Panc1 (cell line): Measurements from ENCODE around the gene SETD7. TPM values are rescaled to one million over a fixed set of nuclear protein-coding genes. Genes with fewer than 3 reads are reported as not detected.

Source experiments
- ATAC-seq: fragments of 200-7000 bp; cut with Tn5 transposase; 2 replicates; pipeline ENCODE4 v1.9.1; 2020; ENCODE audit warnings: mild to moderate bottlenecking, moderate library complexity
- BruUV-seq: library from RNA; stranded (reverse); fragments of 400-500 nt; replicated peaks from 2 replicates; lab custom pipeline; 2021; lab: Mats Ljungman, UMichigan
- CTCF ChIA-PET: fragments of 300-600 bp; sonication (Branson Sonifier 250); formaldehyde crosslinking; loops from one replicate; lab custom pipeline; 2022; ENCODE audit warnings: antibody characterized with exemption; lab: Charles Lee
- POLR2A ChIA-PET: fragments of 300-600 bp; sonication (Branson Sonifier 250); formaldehyde crosslinking; loops from one replicate; lab custom pipeline; 2022; ENCODE audit warnings: antibody characterized with exemption; lab: Charles Lee
- DNase-seq: peaks from one replicate; pipeline ENCODE4 v3.0.0-alpha.2; 2010; ENCODE audit warnings: low read depth, low spot score
- H3K27ac ChIP-seq: 2 replicates; pipeline ENCODE4 v1.5.1; 2011; ENCODE audit warnings: mild to moderate bottlenecking, low read length, inconsistent platforms
- H3K27me3 ChIP-seq: fragments of 200-500 bp; sonication (Bioruptor generic); 2 replicates; pipeline ENCODE4 v1.6.0; 2014; ENCODE audit warnings: low read length, inconsistent platforms; ENCODE audit not compliant: control insufficient read depth, insufficient read depth
- H3K36me3 ChIP-seq: fragments of 200-500 bp; sonication (Bioruptor generic); 2 replicates; pipeline ENCODE4 v1.5.1; 2014; ENCODE audit warnings: inconsistent platforms, mild to moderate bottlenecking, low read length, moderate library complexity; ENCODE audit not compliant: control insufficient read depth, insufficient read depth
- H3K4me1 ChIP-seq: 2 replicates; pipeline ENCODE4 v1.5.1; 2011; ENCODE audit warnings: inconsistent platforms, mild to moderate bottlenecking, low read length, moderate library complexity; ENCODE audit not compliant: control insufficient read depth, insufficient read depth
- H3K4me3 ChIP-seq, 2 experiments: 2 replicates each; pipeline ENCODE4 v1.5.1; 2011 to 2012; ENCODE audit warnings: low read depth in 2 of 2, low read length in 2 of 2, mild to moderate bottlenecking in 2 of 2, inconsistent platforms in 1 of 2, moderate library complexity in 1 of 2
- H3K9me3 ChIP-seq: fragments of 200-500 bp; sonication (Bioruptor generic); 2 replicates; pipeline ENCODE4 v1.5.1; 2014; ENCODE audit warnings: low read depth, mild to moderate bottlenecking, inconsistent platforms, low read length, moderate library complexity; ENCODE audit not compliant: control insufficient read depth, insufficient read depth
- POLR2AphosphoS5 ChIP-seq: IDR thresholded peaks from 2 replicates; pipeline ENCODE4 v1.6.1; 2012; ENCODE audit warnings: mild to moderate bottlenecking, low read depth, low read length, moderate library complexity
- SIN3A ChIP-seq: IDR thresholded peaks from 2 replicates; pipeline ENCODE4 v1.6.1; 2012; ENCODE audit warnings: low read depth, mild to moderate bottlenecking, low read length, moderate library complexity, borderline replicate concordance; ENCODE audit not compliant: insufficient read depth
- TCF7L2 ChIP-seq: IDR thresholded peaks from 2 replicates; pipeline ENCODE4 v1.6.1; 2011; ENCODE audit warnings: mild to moderate bottlenecking, low read depth, low read length, inconsistent platforms
- in situ Hi-C: cut with HindIII; loops from 2 replicates; pipeline ENCODE4 v1.10.0; 2016; ENCODE audit warnings: low sequenced_read_pairs, low pct_unique_long_range_greater_than_20kb
- intact Hi-C: fragments of 100-400 bp; cut with micrococcal nuclease; formaldehyde crosslinking; loops from one replicate; pipeline ENCODE4 v1.10.0; 2022; ENCODE audit not compliant: unreplicated experiment
- total RNA-seq: library from RNA; stranded (reverse); gene quantifications from one replicate; pipeline ENCODE4 v1.2.1, GENCODE V29; 2021; ENCODE audit not compliant: unreplicated experiment
- TF ChIP-seq, protein P1 (sequence below), 2 experiments: IDR thresholded peaks; 2 replicates each; pipeline ENCODE4 v1.6.1; 2011 to 2012; ENCODE audit warnings: low read depth in 2 of 2, control low read depth in 1 of 2, low read length in 1 of 2, mild to moderate bottlenecking in 1 of 2, moderate library complexity in 1 of 2; ENCODE audit not compliant: insufficient read depth in 1 of 2
- TF ChIP-seq, protein P2 (sequence below): fragments of 450-650 bp; IDR thresholded peaks from 2 replicates; pipeline ENCODE4 v1.5.1; 2017; ENCODE audit warnings: mild to moderate bottlenecking

SETD7 gene
- total RNA-seq, 1 experiment from 2014 or later, result 24.8 TPM

DNA sequence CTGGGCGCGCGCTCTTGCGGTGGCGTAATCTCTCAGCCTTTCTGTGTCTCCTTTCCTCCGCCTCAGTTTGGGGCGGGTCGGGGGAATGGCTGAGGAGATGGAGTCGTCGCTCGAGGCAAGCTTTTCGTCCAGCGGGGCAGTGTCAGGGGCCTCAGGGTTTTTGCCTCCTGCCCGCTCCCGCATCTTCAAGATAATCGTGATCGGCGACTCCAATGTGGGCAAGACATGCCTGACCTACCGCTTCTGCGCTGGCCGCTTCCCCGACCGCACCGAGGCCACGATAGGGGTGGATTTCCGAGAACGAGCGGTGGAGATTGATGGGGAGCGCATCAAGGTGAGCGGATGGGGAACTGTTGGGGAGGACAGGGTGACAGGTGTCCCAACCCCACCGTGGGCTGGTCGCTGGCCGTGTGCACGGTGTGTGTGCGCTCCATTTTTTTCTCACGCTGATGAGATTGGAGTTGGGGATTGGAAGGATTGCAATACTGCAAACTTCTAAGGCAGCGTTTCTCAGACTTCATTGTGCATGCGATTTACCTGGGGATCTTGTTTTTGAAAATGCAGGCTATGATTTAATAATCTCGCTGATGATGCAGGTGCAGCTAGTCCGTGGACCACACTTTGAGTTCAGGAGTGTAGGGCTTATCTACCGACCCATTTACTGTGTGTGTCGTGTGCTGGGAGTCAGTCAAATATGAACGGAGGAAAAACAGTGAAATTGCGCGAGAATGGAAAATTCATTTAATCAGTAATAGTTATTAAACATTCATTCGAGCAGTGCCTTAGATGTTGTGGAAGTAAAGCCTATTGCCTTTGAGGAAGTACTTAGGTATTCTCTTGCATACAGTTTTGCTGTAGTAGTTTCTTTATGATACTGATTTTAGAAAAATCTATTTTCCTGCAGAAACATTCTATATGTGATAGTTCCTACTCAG is 101.6 kb downstream of the SETD7 start, which contains the start of gene RAB33B:
RAB33B (plus strand) TSS at position 11 of the 935 bp plus-strand sequence; CDS start at position 86, 75 bp downstream.
- ChIA-PET POLR2A (no interaction called here), CTCF (interaction anchor here (0.6 kb wide), 1 partner anchor 288 kb away, joined by 6 read pairs; no protein-coding TSS in a partner anchor)
- ATAC-seq (peak; percentile 6; the same call in 1 of the 2 replicates), DNase-seq (peak; percentile 38)
- Histone ChIP-seq H3K9me3 (no peaks in the 10 kb centered on the region), H3K27me3 (no peaks in the 10 kb centered on the region), H3K27ac (peak within 1 kb of the TSS; percentile 92), H3K4me1 (peaks cover 19% of the 10 kb centered on the region), H3K36me3 (peaks cover 10% of the 10 kb centered on the region), H3K4me3 (peak within 1 kb of the TSS; percentile 71 to 95)
- TF ChIP-seq POLR2AphosphoS5, result no peak
- no peak for TF ChIP-seq SIN3A
- TF ChIP-seq, protein P1, sequence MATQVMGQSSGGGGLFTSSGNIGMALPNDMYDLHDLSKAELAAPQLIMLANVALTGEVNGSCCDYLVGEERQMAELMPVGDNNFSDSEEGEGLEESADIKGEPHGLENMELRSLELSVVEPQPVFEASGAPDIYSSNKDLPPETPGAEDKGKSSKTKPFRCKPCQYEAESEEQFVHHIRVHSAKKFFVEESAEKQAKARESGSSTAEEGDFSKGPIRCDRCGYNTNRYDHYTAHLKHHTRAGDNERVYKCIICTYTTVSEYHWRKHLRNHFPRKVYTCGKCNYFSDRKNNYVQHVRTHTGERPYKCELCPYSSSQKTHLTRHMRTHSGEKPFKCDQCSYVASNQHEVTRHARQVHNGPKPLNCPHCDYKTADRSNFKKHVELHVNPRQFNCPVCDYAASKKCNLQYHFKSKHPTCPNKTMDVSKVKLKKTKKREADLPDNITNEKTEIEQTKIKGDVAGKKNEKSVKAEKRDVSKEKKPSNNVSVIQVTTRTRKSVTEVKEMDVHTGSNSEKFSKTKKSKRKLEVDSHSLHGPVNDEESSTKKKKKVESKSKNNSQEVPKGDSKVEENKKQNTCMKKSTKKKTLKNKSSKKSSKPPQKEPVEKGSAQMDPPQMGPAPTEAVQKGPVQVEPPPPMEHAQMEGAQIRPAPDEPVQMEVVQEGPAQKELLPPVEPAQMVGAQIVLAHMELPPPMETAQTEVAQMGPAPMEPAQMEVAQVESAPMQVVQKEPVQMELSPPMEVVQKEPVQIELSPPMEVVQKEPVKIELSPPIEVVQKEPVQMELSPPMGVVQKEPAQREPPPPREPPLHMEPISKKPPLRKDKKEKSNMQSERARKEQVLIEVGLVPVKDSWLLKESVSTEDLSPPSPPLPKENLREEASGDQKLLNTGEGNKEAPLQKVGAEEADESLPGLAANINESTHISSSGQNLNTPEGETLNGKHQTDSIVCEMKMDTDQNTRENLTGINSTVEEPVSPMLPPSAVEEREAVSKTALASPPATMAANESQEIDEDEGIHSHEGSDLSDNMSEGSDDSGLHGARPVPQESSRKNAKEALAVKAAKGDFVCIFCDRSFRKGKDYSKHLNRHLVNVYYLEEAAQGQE (IDR thresholded peaks at IDR 0.05; ENCODE audit: insufficient read depth in 1 of 2, low read depth in 2 of 2, low read length in 1 of 2), result no peak
- TF ChIP-seq TCF7L2, result no peak
- TF ChIP-seq, protein P2, sequence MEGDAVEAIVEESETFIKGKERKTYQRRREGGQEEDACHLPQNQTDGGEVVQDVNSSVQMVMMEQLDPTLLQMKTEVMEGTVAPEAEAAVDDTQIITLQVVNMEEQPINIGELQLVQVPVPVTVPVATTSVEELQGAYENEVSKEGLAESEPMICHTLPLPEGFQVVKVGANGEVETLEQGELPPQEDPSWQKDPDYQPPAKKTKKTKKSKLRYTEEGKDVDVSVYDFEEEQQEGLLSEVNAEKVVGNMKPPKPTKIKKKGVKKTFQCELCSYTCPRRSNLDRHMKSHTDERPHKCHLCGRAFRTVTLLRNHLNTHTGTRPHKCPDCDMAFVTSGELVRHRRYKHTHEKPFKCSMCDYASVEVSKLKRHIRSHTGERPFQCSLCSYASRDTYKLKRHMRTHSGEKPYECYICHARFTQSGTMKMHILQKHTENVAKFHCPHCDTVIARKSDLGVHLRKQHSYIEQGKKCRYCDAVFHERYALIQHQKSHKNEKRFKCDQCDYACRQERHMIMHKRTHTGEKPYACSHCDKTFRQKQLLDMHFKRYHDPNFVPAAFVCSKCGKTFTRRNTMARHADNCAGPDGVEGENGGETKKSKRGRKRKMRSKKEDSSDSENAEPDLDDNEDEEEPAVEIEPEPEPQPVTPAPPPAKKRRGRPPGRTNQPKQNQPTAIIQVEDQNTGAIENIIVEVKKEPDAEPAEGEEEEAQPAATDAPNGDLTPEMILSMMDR, result no peak
- TSS peak; percentile 65 for BruUV-seq
- intact Hi-C loops (loop anchor here (10.0 kb wide), 1 partner anchor 80 kb away; no protein-coding TSS in a partner anchor), in situ Hi-C loops (no loop called here)

DNA sequence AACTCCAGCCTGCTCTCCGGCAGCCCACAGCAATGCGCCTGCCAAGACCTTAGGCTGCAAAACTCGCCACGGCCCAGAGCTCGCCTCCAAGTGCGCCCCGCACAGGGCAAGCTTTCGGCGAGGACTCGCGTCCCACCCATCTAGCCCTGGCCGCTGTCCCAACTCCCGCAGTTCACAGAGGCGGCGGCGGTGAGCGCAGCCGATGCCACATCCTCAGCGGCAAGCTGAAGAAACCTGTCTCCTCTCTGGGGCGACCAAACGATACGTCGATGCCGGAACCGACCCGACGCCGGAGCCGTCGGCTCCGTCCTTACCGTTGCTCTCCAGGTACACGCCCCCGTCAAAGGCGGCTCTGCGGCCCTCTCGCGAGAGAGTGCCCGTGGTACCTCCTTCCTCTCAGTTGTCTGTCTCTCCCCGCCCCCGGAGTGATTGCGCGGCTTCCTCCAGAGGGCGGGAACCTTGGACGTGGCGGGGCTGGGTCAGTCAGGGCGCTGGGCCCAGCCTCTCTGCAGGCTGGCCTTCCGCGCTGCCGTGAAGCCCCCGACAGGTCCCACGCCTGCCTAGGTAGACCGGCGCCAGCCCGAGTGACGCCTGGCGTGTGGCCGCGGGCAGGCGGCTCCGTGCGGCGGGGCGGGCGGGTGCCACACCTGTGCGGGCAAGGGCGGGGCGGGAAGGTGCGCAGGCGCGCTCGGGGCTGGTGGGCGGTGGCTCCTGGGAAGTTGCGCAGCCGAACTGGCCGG is 102.5 kb downstream of the SETD7 start:
- no peaks in the 10 kb centered on the region for H3K9me3 ChIP-seq
- DNase-seq (peak; percentile 83), ATAC-seq (peak; percentile 96)
- CTCF ChIA-PET, result interaction anchor here (0.6 kb wide), 1 partner anchor 289 kb away, joined by 6 read pairs; no protein-coding TSS in a partner anchor
- peak overlapping the region; percentile 92 for H3K27ac ChIP-seq
- BruUV-seq, result no TSS peak
- H3K36me3 ChIP-seq, result peaks cover 10% of the 10 kb centered on the region
- no peaks in the 10 kb centered on the region for H3K27me3 ChIP-seq
- TF ChIP-seq POLR2AphosphoS5 (peak; percentile 80), SIN3A (peak; percentile 34; the same call in 1 of the 2 replicates)
- TF ChIP-seq, protein P2, result peak; percentile 32; the same call in 1 of the 2 replicates
- TF ChIP-seq, protein P1 (IDR thresholded peaks at IDR 0.05; ENCODE audit: insufficient read depth in 1 of 2, low read depth in 2 of 2, low read length in 1 of 2), result no peak
- H3K4me3 ChIP-seq, result peak overlapping the region; percentile 71 to 95
- peaks cover 19% of the 10 kb centered on the region for H3K4me1 ChIP-seq
- POLR2A ChIA-PET, result no interaction called here
- intact Hi-C loops (loop anchor here (10.0 kb wide), 1 partner anchor 81 kb away; no protein-coding TSS in a partner anchor), in situ Hi-C loops (no loop called here)
